ENCODE data around the gene DNAJA2.
"Not testable (repeated sequence)": the region's sequence is repeated elsewhere in the genome, so short reads cannot be mapped to it uniquely, and the experiment has no call there.

Gene DNAJA2

GRCh38 chr16:47004652-47005051 is 31.2 kb upstream of the DNAJA2 start:
- Histone ChIP-seq H3K27me3 (ENCODE audit: control insufficient read depth in 5 of 5, insufficient read depth in 4 of 5, low read length in 5 of 5) (no peaks in the 10 kb centered on the region), H3K4me1 (ENCODE audit: control insufficient read depth in 5 of 5, insufficient read depth in 5 of 5, low read length in 5 of 5) (peaks cover 0 to 2% (median 0%) of the 10 kb centered on the region in 5 donors), H3K36me3 (ENCODE audit: control insufficient read depth in 5 of 5, insufficient read depth in 5 of 5, low read length in 5 of 5) (no peaks in the 10 kb centered on the region), H3K4me3 (ENCODE audit: low read depth in 1 of 5, low read length in 5 of 5) (no peak overlapping the region), H3K9me3 (ENCODE audit: control insufficient read depth in 5 of 5, low read length in 5 of 5) (peaks cover 0 to 4% (median 0%) of the 10 kb centered on the region in 5 donors), H3K9ac (ENCODE audit: low read length in 5 of 5) (no peak overlapping the region), H3K27ac (ENCODE audit: low read depth, low read length) (no peak overlapping the region)

GRCh38 chr16:47000066-47000465 is 26.6 kb upstream of the DNAJA2 start:
- not testable (repeated sequence) for H3K27ac ChIP-seq (ENCODE audit: low read depth, low read length); H3K9me3 ChIP-seq (ENCODE audit: control insufficient read depth in 5 of 5, low read length in 5 of 5); H3K36me3 ChIP-seq (ENCODE audit: control insufficient read depth in 5 of 5, insufficient read depth in 5 of 5, low read length in 5 of 5); H3K4me1 ChIP-seq (ENCODE audit: control insufficient read depth in 5 of 5, insufficient read depth in 5 of 5, low read length in 5 of 5); H3K27me3 ChIP-seq (ENCODE audit: control insufficient read depth in 5 of 5, insufficient read depth in 4 of 5, low read length in 5 of 5); H3K4me3 ChIP-seq (ENCODE audit: low read depth in 1 of 5, low read length in 5 of 5); H3K9ac ChIP-seq (ENCODE audit: low read length in 5 of 5)

DNA sequence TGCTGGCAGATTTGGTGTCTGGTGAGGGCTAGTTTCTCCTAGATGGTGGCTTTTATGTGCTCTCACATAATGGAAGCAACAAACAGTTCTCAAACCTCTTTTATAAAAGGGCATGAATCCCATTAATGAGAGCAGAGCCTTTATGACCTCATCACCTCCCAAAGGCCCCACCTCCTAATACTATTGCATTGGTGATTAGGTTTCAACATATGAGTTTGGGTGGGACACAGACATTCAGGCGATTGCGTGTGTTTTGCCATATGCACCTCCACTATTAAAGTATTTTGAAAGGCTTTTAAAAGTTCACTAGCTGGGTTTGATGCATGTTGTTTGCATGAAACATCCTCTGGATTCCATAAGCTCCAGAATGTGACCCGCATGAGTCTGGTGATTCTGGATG is 24.4 kb upstream of the DNAJA2 start:
- Histone ChIP-seq H3K27me3 (ENCODE audit: control insufficient read depth in 5 of 5, insufficient read depth in 4 of 5, low read length in 5 of 5) (no peaks in the 10 kb centered on the region), H3K4me1 (ENCODE audit: control insufficient read depth in 5 of 5, insufficient read depth in 5 of 5, low read length in 5 of 5) (no peaks in the 10 kb centered on the region), H3K27ac (ENCODE audit: low read depth, low read length) (no peak overlapping the region), H3K36me3 (ENCODE audit: control insufficient read depth in 5 of 5, insufficient read depth in 5 of 5, low read length in 5 of 5) (no peaks in the 10 kb centered on the region), H3K9ac (ENCODE audit: low read length in 5 of 5) (no peak overlapping the region), H3K4me3 (ENCODE audit: low read depth in 1 of 5, low read length in 5 of 5) (no peak overlapping the region), H3K9me3 (ENCODE audit: control insufficient read depth in 5 of 5, low read length in 5 of 5) (no peaks in the 10 kb centered on the region)

DNA sequence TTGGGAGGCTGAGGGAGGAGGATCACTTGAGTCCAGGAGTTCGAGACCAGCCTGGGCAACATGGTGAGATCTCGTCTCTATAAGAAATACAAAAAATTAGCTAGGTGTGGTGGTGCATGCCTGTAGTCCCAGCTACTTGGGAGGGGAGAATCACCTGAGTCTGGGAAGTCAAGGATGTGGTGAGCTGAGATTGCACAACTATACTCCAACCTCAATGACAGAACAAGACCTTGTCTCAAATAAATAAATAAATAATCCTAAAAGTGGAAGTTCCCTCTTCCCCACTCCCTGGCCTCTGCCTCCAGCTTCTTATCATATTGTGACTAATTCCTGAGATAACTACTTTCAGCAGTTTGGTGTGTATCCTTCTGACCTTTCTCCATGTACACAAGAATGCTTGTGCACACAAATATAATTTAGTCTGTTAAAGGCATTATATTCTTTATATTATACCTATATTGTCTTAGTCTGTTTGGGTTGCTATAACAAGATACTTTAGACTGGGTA is 23.5 kb upstream of the DNAJA2 start:
- Histone ChIP-seq H3K9ac (ENCODE audit: low read length in 5 of 5) (no peak overlapping the region), H3K27ac (ENCODE audit: low read depth, low read length) (no peak overlapping the region), H3K9me3 (ENCODE audit: control insufficient read depth in 5 of 5, low read length in 5 of 5) (no peaks in the 10 kb centered on the region)

GRCh38 chr16:46996391-46996790 is 22.9 kb upstream of the DNAJA2 start:
- no peak overlapping the region for H3K9ac ChIP-seq (ENCODE audit: low read length in 5 of 5)
- H3K4me1 ChIP-seq (ENCODE audit: control insufficient read depth in 5 of 5, insufficient read depth in 5 of 5, low read length in 5 of 5) = no peaks in the 10 kb centered on the region
- H3K9me3 ChIP-seq (ENCODE audit: control insufficient read depth in 5 of 5, low read length in 5 of 5) = no peaks in the 10 kb centered on the region
- H3K4me3 ChIP-seq (ENCODE audit: low read depth in 1 of 5, low read length in 5 of 5) = no peak overlapping the region
- peaks cover 0 to 3% (median 0%) of the 10 kb centered on the region in 5 donors for H3K27me3 ChIP-seq (ENCODE audit: control insufficient read depth in 5 of 5, insufficient read depth in 4 of 5, low read length in 5 of 5)
- no peaks in the 10 kb centered on the region for H3K36me3 ChIP-seq (ENCODE audit: control insufficient read depth in 5 of 5, insufficient read depth in 5 of 5, low read length in 5 of 5)
- H3K27ac ChIP-seq (ENCODE audit: low read depth, low read length) = no peak overlapping the region

More for the DNA sequence above, 23.5 kb upstream of the DNAJA2 start:
- Histone ChIP-seq H3K36me3 (ENCODE audit: control insufficient read depth in 5 of 5, insufficient read depth in 5 of 5, low read length in 5 of 5) (no peaks in the 10 kb centered on the region), H3K4me1 (ENCODE audit: control insufficient read depth in 5 of 5, insufficient read depth in 5 of 5, low read length in 5 of 5) (no peaks in the 10 kb centered on the region), H3K27me3 (ENCODE audit: control insufficient read depth in 5 of 5, insufficient read depth in 4 of 5, low read length in 5 of 5) (peaks cover 0 to 3% (median 0%) of the 10 kb centered on the region in 5 donors), H3K4me3 (ENCODE audit: low read depth in 1 of 5, low read length in 5 of 5) (no peak overlapping the region)

DNA sequence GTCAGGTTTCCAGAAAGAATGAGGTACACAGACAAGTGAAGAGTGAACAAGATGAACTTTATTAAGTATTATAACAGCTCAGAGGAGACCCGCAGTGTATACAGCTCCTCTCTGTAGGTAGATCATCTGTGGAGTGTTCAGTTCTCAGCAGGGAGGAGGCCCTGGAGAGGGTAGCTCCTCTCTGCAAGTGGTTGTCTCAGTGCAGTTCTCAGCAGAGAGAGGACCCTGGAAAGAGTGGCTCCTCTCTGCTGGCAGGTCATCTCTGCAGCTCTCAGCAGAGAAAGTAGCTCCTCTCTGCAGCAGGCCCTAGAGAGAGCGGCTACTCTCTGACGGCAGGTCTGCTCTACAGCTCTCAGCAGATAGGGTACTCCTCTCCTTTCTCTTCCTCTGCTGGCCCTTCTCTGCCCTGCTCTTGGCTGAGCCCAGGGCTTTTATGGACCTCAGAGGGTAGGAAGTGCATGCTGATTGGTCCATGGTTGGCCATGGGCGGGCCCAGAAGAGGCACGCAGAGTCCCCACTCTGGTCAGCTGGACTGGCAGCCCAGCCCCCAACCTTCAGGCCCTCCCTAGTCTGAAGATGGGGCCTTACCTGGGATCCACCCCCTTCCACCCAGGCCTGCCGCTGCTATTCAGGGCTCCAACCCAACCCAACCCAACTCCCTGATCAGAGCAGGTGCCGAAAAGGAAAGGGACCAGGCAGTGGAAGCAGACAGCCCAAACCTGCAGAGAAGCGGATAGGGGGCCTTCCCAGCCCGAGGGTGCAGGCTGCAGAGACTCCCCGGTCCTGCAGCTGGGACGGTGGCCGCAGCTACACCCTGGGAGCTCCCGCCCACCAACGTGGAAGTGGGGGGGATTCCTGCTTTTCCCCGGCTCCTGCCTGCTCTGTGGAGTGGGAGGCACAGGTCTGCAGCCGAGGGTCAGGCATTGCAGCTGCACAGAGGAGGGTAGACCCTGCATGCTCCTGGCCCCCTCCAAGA is 18.5 kb upstream of the DNAJA2 start:
- Histone ChIP-seq H3K4me1 (ENCODE audit: control insufficient read depth in 5 of 5, insufficient read depth in 5 of 5, low read length in 5 of 5) (no peaks in the 10 kb centered on the region), H3K27me3 (ENCODE audit: control insufficient read depth in 5 of 5, insufficient read depth in 4 of 5, low read length in 5 of 5) (peaks cover 0 to 3% (median 0%) of the 10 kb centered on the region in 5 donors), H3K27ac (ENCODE audit: low read depth, low read length) (no peak overlapping the region), H3K36me3 (ENCODE audit: control insufficient read depth in 5 of 5, insufficient read depth in 5 of 5, low read length in 5 of 5) (no peaks in the 10 kb centered on the region), H3K4me3 (ENCODE audit: low read depth in 1 of 5, low read length in 5 of 5) (no peak overlapping the region), H3K9ac (ENCODE audit: low read length in 5 of 5) (no peak overlapping the region), H3K9me3 (ENCODE audit: control insufficient read depth in 5 of 5, low read length in 5 of 5) (no peaks in the 10 kb centered on the region)

- Histone ChIP-seq H3K4me1 (ENCODE audit: control insufficient read depth in 5 of 5, insufficient read depth in 5 of 5, low read length in 5 of 5) (no peaks in the 10 kb centered on the region), H3K27me3 (ENCODE audit: control insufficient read depth in 5 of 5, insufficient read depth in 4 of 5, low read length in 5 of 5) (no peaks in the 10 kb centered on the region)
Observed at GRCh38 chr16:46986896-46987295, 13.4 kb upstream of the DNAJA2 start.

GRCh38 chr16:46986438-46986837 is 13.0 kb upstream of the DNAJA2 start:
- Histone ChIP-seq H3K27ac (ENCODE audit: low read depth, low read length) (no peak overlapping the region), H3K27me3 (ENCODE audit: control insufficient read depth in 5 of 5, insufficient read depth in 4 of 5, low read length in 5 of 5) (no peaks in the 10 kb centered on the region), H3K9me3 (ENCODE audit: control insufficient read depth in 5 of 5, low read length in 5 of 5) (no peaks in the 10 kb centered on the region), H3K4me3 (ENCODE audit: low read depth in 1 of 5, low read length in 5 of 5) (no peak overlapping the region), H3K4me1 (ENCODE audit: control insufficient read depth in 5 of 5, insufficient read depth in 5 of 5, low read length in 5 of 5) (no peaks in the 10 kb centered on the region), H3K36me3 (ENCODE audit: control insufficient read depth in 5 of 5, insufficient read depth in 5 of 5, low read length in 5 of 5) (no peaks in the 10 kb centered on the region), H3K9ac (ENCODE audit: low read length in 5 of 5) (no peak overlapping the region)

More at GRCh38 chr16:46986896-46987295, 13.4 kb upstream of the DNAJA2 start:
- Histone ChIP-seq H3K9ac (ENCODE audit: low read length in 5 of 5) (no peak overlapping the region), H3K36me3 (ENCODE audit: control insufficient read depth in 5 of 5, insufficient read depth in 5 of 5, low read length in 5 of 5) (no peaks in the 10 kb centered on the region), H3K4me3 (ENCODE audit: low read depth in 1 of 5, low read length in 5 of 5) (no peak overlapping the region), H3K9me3 (ENCODE audit: control insufficient read depth in 5 of 5, low read length in 5 of 5) (no peaks in the 10 kb centered on the region), H3K27ac (ENCODE audit: low read depth, low read length) (no peak overlapping the region)

DNA sequence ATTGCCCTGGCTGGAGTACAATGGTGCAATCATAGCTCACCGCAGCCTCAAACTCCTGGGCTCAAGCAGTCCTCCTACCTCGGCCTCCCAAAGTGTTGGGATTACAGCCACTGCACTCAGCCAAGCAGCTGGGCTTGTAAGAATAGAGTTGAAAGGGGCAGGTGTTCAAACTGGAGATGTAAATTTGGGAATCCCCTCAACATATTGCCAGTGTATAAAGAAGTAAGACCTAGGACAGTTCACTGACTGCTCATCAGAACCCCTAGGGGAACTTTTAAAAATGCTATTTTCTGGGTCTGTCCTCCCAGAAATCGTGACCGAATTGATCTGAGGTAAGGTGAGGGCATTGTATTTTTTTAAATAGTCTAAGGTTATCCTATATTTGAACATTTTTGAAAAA is 8.9 kb upstream of the DNAJA2 start:
- Histone ChIP-seq H3K4me1 (ENCODE audit: control insufficient read depth in 5 of 5, insufficient read depth in 5 of 5, low read length in 5 of 5) (no peaks in the 10 kb centered on the region), H3K9ac (ENCODE audit: low read length in 5 of 5) (no peak overlapping the region), H3K9me3 (ENCODE audit: control insufficient read depth in 5 of 5, low read length in 5 of 5) (no peaks in the 10 kb centered on the region), H3K4me3 (ENCODE audit: low read depth in 1 of 5, low read length in 5 of 5) (no peak overlapping the region), H3K27me3 (ENCODE audit: control insufficient read depth in 5 of 5, insufficient read depth in 4 of 5, low read length in 5 of 5) (no peaks in the 10 kb centered on the region), H3K27ac (ENCODE audit: low read depth, low read length) (no peak overlapping the region), H3K36me3 (ENCODE audit: control insufficient read depth in 5 of 5, insufficient read depth in 5 of 5, low read length in 5 of 5) (no peaks in the 10 kb centered on the region)

DNA sequence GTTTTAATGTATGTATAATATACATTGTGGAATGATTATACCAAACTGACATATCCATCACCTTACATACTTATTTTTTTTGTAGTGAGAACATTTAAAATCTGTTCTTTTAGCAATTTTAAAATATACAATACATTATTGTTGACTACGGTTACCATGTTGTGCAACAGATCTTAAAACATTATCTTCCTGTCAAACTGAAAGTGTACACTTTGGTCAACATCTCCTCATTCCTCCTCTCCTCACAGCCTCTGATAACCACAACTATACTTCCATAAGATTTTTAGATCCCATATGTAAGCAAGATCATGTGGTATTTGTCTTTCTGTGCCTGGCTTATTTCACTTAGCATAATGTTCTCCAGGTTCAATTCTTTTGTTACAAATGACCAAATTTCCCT is 7.5 kb upstream of the DNAJA2 start:
- Histone ChIP-seq H3K4me1 (ENCODE audit: control insufficient read depth in 5 of 5, insufficient read depth in 5 of 5, low read length in 5 of 5) (no peaks in the 10 kb centered on the region), H3K27ac (ENCODE audit: low read depth, low read length) (no peak overlapping the region), H3K36me3 (ENCODE audit: control insufficient read depth in 5 of 5, insufficient read depth in 5 of 5, low read length in 5 of 5) (no peaks in the 10 kb centered on the region), H3K27me3 (ENCODE audit: control insufficient read depth in 5 of 5, insufficient read depth in 4 of 5, low read length in 5 of 5) (no peaks in the 10 kb centered on the region), H3K9ac (ENCODE audit: low read length in 5 of 5) (no peak overlapping the region), H3K4me3 (ENCODE audit: low read depth in 1 of 5, low read length in 5 of 5) (no peak overlapping the region), H3K9me3 (ENCODE audit: control insufficient read depth in 5 of 5, low read length in 5 of 5) (no peaks in the 10 kb centered on the region)

Data from subcutaneous abdominal adipose tissue (tissue), 5 donors.